GM23248 (cell line): ENCODE data around the gene JMJD7. TPM values are rescaled to one million over a fixed set of nuclear protein-coding genes. Genes with fewer than 3 reads are reported as not detected.

ENCODE experiments used
- DNase-seq: peaks from one replicate; pipeline ENCODE4 v3.0.0-alpha.2; 2015
- H2AFZ ChIP-seq: fragments of 200-600 bp; sonication (generic); 2 replicates; pipeline ENCODE4 v1.6.1; 2016; ENCODE audit warnings: antibody characterized with exemption
- H3F3A ChIP-seq: fragments of 200-600 bp; sonication (generic); 2 replicates; pipeline ENCODE4 v1.6.1; 2016; ENCODE audit warnings: mild to moderate bottlenecking, antibody characterized with exemption, mixed run types; ENCODE audit not compliant: insufficient read depth
- H3K27ac ChIP-seq: fragments of 200-600 bp; sonication (generic); 2 replicates; pipeline ENCODE4 v1.5.1; 2016; ENCODE audit warnings: mild to moderate bottlenecking
- H3K27me3 ChIP-seq: fragments of 200-600 bp; sonication (generic); replicated peaks from 2 replicates; pipeline ENCODE4 v1.6.1; 2016; ENCODE audit warnings: mild to moderate bottlenecking; ENCODE audit not compliant: insufficient read depth
- H3K36me3 ChIP-seq: fragments of 200-600 bp; sonication (generic); 2 replicates; pipeline ENCODE4 v1.6.1; 2016; ENCODE audit warnings: low read depth, mild to moderate bottlenecking
- H3K4me1 ChIP-seq: fragments of 200-600 bp; sonication (generic); 2 replicates; pipeline ENCODE4 v1.6.1; 2016; ENCODE audit warnings: mild to moderate bottlenecking; ENCODE audit not compliant: insufficient read depth
- H3K4me2 ChIP-seq: fragments of 200-600 bp; sonication (generic); one replicate; pipeline ENCODE4 v1.6.1; 2016; ENCODE audit warnings: mild to moderate bottlenecking; ENCODE audit not compliant: unreplicated experiment
- H3K4me3 ChIP-seq: fragments of 200-600 bp; sonication (generic); 2 replicates; pipeline ENCODE4 v1.5.1; 2016; ENCODE audit warnings: mild to moderate bottlenecking
- H3K79me2 ChIP-seq: fragments of 200-600 bp; sonication (generic); 2 replicates; pipeline ENCODE4 v1.6.1; 2016; ENCODE audit warnings: mild to moderate bottlenecking; ENCODE audit not compliant: insufficient read depth
- H3K9ac ChIP-seq: fragments of 200-600 bp; sonication (generic); 2 replicates; pipeline ENCODE4 v1.6.1; 2016; ENCODE audit warnings: mild to moderate bottlenecking
- H3K9me2 ChIP-seq: fragments of 200-600 bp; sonication (generic); 2 replicates; pipeline ENCODE4 v1.6.1; 2016; ENCODE audit warnings: mixed run types, mild to moderate bottlenecking, moderate library complexity; ENCODE audit not compliant: insufficient read depth
- H3K9me3 ChIP-seq: fragments of 200-600 bp; sonication (generic); one replicate; pipeline ENCODE4 v1.6.1; 2017; ENCODE audit warnings: low read depth
- H4K20me1 ChIP-seq: fragments of 200-600 bp; sonication (generic); 2 replicates; pipeline ENCODE4 v1.6.0; 2016; ENCODE audit not compliant: insufficient read depth
- EZH2 ChIP-seq: fragments of 200-600 bp; sonication (generic); IDR thresholded peaks from 2 replicates; pipeline ENCODE4 v1.6.1; 2018; ENCODE audit warnings: antibody characterized with exemption, mild to moderate bottlenecking; ENCODE audit not compliant: insufficient read depth, poor library complexity, severe bottlenecking
- EZH2phosphoT487 ChIP-seq: fragments of 200-600 bp; sonication (generic); IDR thresholded peaks from 2 replicates; pipeline ENCODE4 v1.6.1; 2018; ENCODE audit warnings: antibody characterized with exemption, moderate library complexity, mild to moderate bottlenecking, low read depth; ENCODE audit not compliant: insufficient read depth
- WGBS, 2 experiments: methylation state at CpG; one replicate each; pipeline ENCODE4 v1.1.6; 2015 to 2017; ENCODE audit warnings: low lambda C conversion rate in 2 of 2, low coverage in 1 of 2; ENCODE audit errors: missing lambda C conversion rate in 2 of 2; 5-methylcytosine and 5-hydroxymethylcytosine counted together
- in situ Hi-C: fragments of 300-500 bp; cut with MboI; formaldehyde crosslinking; loops from 2 replicates; pipeline ENCODE4 v1.15.0; 2020
- polyA plus RNA-seq: library from polyadenylated mRNA; unstranded; fragments of >200 nt; fragmentation: Nextera tagmentation; extraction: Ambion mirVana; gene quantifications from 2 replicates; pipeline ENCODE4 v1.2.1, GENCODE V29; 2016
- total RNA-seq: library from RNA; depleted of rRNA; stranded (reverse); fragments of >200 nt; shearing (Covaris generic); gene quantifications from 2 replicates; pipeline ENCODE4 v1.2.3, GENCODE V29; 2014

Gene JMJD7
- total and polyA plus RNA-seq, 2 experiments from 2014 or later, result 3.5 to 11.7 TPM

GRCh38 chr15:41883484-41883825 lies 55.6 kb downstream of the JMJD7 start:
- no peak overlapping the region for H2AFZ ChIP-seq
- no peaks in the 10 kb centered on the region for H3K4me1 ChIP-seq
- WGBS, 2 experiments, result 93 to 100% methylated on average over 2 of the region's 2 CpGs
- H3K9me2 ChIP-seq, result no peaks in the 10 kb centered on the region
- no peak overlapping the region for H3K27ac ChIP-seq
- DNase-seq, result no peak
- no peaks in the 10 kb centered on the region for H3K36me3 ChIP-seq
- H3K9me3 ChIP-seq, result no peaks in the 10 kb centered on the region
- no peak overlapping the region for H3K9ac ChIP-seq
- H3F3A ChIP-seq, result no peaks in the 10 kb centered on the region
- H3K27me3 ChIP-seq, result no peaks in the 10 kb centered on the region
- H3K4me3 ChIP-seq, result no peak overlapping the region
- H3K4me2 ChIP-seq, result no peak overlapping the region
- in situ Hi-C loops, result no loop called here
- TF ChIP-seq EZH2phosphoT487 (no peak), EZH2 (no peak)
- H3K79me2 ChIP-seq, result no peaks in the 10 kb centered on the region
- H4K20me1 ChIP-seq, result no peaks in the 10 kb centered on the region

GRCh38 chr15:41884458-41884857 lies 56.6 kb downstream of the JMJD7 start:
- no peak for DNase-seq
- no peaks in the 10 kb centered on the region for H3K4me1 ChIP-seq
- H2AFZ ChIP-seq, result no peak overlapping the region
- H3K27me3 ChIP-seq, result no peaks in the 10 kb centered on the region
- no peak overlapping the region for H3K4me2 ChIP-seq
- no peaks in the 10 kb centered on the region for H3K79me2 ChIP-seq
- H3F3A ChIP-seq, result no peaks in the 10 kb centered on the region
- H3K4me3 ChIP-seq, result no peak overlapping the region
- H3K36me3 ChIP-seq, result no peaks in the 10 kb centered on the region
- in situ Hi-C loops, result no loop called here
- no peak overlapping the region for H3K9ac ChIP-seq
- H3K9me2 ChIP-seq, result no peaks in the 10 kb centered on the region
- H3K9me3 ChIP-seq, result no peaks in the 10 kb centered on the region
- H3K27ac ChIP-seq, result no peak overlapping the region
- TF ChIP-seq EZH2phosphoT487 (no peak), EZH2 (no peak)
- 83% methylated on average over 7 of the region's 7 CpGs for WGBS, 2 experiments
- H4K20me1 ChIP-seq, result no peaks in the 10 kb centered on the region

- Histone ChIP-seq H3K4me2 (no peak overlapping the region), H3K36me3 (no peaks in the 10 kb centered on the region), H3F3A (no peaks in the 10 kb centered on the region), H2AFZ (no peak overlapping the region), H3K27ac (no peak overlapping the region), H3K27me3 (no peaks in the 10 kb centered on the region), H3K4me3 (no peak overlapping the region), H3K9me3 (no peaks in the 10 kb centered on the region), H3K9me2 (no peaks in the 10 kb centered on the region), H3K4me1 (no peaks in the 10 kb centered on the region), H3K79me2 (no peaks in the 10 kb centered on the region), H4K20me1 (no peaks in the 10 kb centered on the region), H3K9ac (no peak overlapping the region)
- in situ Hi-C loops, result no loop called here
- TF ChIP-seq EZH2phosphoT487 (no peak), EZH2 (no peak)
- DNase-seq, result no peak
Observed at GRCh38 chr15:41885321-41885720, 57.4 kb downstream of the JMJD7 start.

- Histone ChIP-seq H3K4me1 (no peaks in the 10 kb centered on the region), H3K36me3 (no peaks in the 10 kb centered on the region), H4K20me1 (no peaks in the 10 kb centered on the region), H3K9ac (no peak overlapping the region), H2AFZ (no peak overlapping the region), H3K79me2 (no peaks in the 10 kb centered on the region), H3K27ac (no peak overlapping the region), H3F3A (no peaks in the 10 kb centered on the region), H3K27me3 (no peaks in the 10 kb centered on the region), H3K4me3 (no peak overlapping the region), H3K4me2 (no peak overlapping the region), H3K9me3 (no peaks in the 10 kb centered on the region), H3K9me2 (no peaks in the 10 kb centered on the region)
- WGBS, 2 experiments, result 89 to 90% methylated on average over 14 of the region's 14 CpGs
- TF ChIP-seq EZH2 (no peak), EZH2phosphoT487 (no peak)
- in situ Hi-C loops, result no loop called here
- DNase-seq, result no peak
Observed at GRCh38 chr15:41885841-41886240, 57.9 kb downstream of the JMJD7 start.

GRCh38 chr15:41886741-41887140 lies 58.8 kb downstream of the JMJD7 start:
- H3K27me3 ChIP-seq, result no peaks in the 10 kb centered on the region
- TF ChIP-seq EZH2phosphoT487 (no peak), EZH2 (no peak)
- in situ Hi-C loops, result no loop called here

More at GRCh38 chr15:41886741-41887140, 58.8 kb downstream of the JMJD7 start:
- H3K4me1 ChIP-seq, result no peaks in the 10 kb centered on the region
- H3K4me2 ChIP-seq, result no peak overlapping the region
- no peaks in the 10 kb centered on the region for H3K9me2 ChIP-seq
- no peak overlapping the region for H2AFZ ChIP-seq
- H4K20me1 ChIP-seq, result no peaks in the 10 kb centered on the region
- no peaks in the 10 kb centered on the region for H3F3A ChIP-seq
- DNase-seq, result no peak
- WGBS, 2 experiments, result 87 to 93% methylated on average over 7 of the region's 7 CpGs
- H3K79me2 ChIP-seq, result no peaks in the 10 kb centered on the region
- H3K9me3 ChIP-seq, result no peaks in the 10 kb centered on the region
- H3K27ac ChIP-seq, result no peak overlapping the region
- H3K9ac ChIP-seq, result no peak overlapping the region
- no peak overlapping the region for H3K4me3 ChIP-seq
- no peaks in the 10 kb centered on the region for H3K36me3 ChIP-seq
